NOMO-1 (cell line): ENCODE data around the gene LAGE3.

Experiments used
- DNase-seq, 2 experiments: peaks; one replicate each; lab custom pipeline; 2025; ENCODE audit not compliant: unreplicated experiment in 2 of 2; lab: John Stamatoyannopoulos, UW

The LAGE3 gene

GRCh38 chrX:154458954-154459778 is 19.9 kb downstream of the LAGE3 start:
- DNase-seq: peak in 1 of 2 experiments; percentile 6

DNA sequence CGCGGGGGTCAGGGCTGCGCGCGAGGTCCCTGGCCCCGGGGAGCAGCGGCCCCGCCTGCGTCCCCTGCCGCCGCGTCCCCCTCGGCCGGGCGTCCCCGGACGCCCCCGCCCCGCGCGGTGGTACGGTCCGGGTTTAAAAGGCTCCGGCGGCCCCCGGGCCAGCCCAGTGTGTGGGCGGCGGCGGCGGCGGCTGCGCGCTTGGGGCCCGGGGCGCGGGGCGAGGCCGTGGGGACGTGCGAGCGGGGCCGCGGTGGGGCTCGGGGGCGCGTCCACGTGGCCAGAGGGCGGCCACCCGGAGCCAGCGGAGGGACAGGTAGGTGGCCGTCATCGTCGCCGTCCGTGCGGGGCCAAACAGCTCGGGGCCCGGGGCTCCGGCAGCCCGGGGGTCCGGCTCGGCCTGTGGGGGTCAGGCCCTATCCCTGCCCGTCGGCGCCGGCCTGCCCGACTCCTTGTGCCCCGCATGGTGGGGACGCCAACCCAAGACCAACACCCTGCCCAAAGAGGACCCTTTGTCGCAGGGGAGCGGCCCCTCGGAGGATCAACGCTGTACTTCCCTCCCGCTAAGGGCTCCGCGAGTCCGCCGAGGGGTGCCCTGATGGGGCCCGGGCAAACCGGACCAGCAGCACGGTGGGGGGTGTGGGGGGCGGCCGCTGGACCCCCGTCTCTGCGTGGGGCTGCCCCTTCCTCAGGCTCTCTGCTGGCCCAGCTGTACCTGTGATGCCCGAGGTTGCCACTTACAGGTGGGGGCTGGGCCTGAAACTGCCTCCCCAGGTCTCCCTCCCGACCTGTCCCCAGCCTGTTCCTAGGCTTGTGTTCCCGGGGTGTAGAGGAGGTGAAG is 20.7 kb downstream of the LAGE3 start, which contains the start of gene PLXNA3:
Gene PLXNA3, plus strand, starts transcription at position 166 of the 838 bp plus-strand sequence. CDS start 1,903 bp downstream, outside the sequence.
- DNase-seq: no peak

- DNase-seq: no peak
Observed at GRCh38 chrX:154457491-154458115, 21.5 kb downstream of the LAGE3 start.

DNA sequence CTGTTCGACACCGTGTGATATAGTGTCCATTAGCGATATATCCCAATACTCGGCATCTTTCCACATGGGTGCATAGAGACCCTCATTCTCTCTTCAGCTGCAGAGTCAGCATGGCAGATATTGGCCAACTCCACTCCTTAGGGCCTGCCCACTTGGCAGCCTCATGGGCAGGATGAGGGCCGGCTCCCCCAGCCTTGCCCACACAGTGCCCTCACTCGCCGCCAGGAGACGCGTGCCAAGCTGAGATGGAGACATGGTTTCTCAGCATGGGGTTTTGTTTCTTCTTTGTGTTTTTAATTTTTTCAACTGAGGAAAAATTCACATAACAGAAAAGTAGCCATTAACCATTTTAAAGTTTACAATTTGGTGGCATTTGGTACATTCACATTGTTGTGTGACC is 26.3 kb downstream of the LAGE3 start:
- DNase-seq: no peak

GRCh38 chrX:154450312-154450711 is 28.8 kb downstream of the LAGE3 start:
- no peak for DNase-seq

- no peak for DNase-seq
Observed at GRCh38 chrX:154449618-154450017, 29.5 kb downstream of the LAGE3 start.

DNA sequence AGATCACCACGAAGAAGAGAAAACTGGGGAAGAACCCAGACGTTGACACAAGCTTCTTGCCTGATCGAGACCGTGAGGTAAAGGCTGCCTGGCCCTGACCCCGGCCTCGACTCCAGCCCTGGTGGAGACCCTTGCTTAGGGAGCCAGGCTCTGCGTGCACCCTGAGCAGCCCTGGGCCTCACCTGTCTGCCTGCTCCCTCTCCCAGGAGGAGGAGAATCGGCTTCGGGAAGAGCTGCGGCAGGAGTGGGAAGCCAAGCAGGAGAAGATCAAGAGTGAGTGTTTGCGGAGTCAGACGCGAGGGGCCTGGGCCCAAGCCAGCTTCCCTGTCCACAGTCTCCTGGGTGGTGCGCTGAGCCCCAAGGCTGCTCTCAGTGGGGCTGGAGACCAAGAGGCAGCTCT is 30.6 kb downstream of the LAGE3 start:
- DNase-seq: no peak

DNA sequence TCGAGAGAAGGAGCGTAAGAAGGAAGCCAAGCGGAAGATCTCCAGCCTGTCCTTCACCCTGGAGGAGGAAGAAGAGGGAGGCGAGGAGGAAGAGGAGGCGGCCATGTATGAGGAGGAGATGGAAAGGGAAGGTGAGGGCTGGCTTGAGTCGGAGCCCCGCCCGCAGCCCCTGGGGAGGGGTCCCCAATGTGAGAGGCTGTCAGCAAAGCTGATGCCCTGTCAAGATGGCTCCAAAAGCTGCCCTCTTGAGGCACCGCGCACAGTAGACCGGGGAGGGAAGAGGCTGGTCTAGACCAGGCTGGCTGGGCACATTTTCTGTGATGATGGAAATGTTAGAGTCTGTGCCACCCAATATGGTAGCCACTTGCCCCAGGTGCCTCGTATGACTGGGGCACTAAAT is 32.7 kb downstream of the LAGE3 start:
- no peak for DNase-seq

DNA sequence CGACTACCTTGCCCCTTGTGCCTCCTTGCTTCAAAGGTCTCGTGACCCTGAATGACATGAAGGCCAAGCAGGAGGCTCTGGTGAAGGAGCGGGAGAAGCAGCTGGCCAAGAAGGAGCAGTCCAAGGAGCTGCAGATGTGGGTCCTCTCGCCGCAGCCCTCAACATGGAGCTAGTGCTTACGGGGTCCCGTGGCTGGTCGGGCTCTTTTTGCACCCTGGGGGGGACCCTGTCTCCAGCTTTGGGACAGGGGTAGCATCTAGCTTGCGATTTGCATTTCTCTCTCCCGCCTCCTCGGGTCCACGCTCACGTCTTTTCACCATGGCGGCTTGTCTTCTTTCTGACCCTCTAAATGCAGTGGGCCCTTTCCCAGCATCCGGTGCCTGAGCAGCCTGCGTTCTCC is 33.3 kb downstream of the LAGE3 start:
- DNase-seq: no peak

- no peak for DNase-seq
Observed at GRCh38 chrX:154444755-154445246, 34.3 kb downstream of the LAGE3 start.

- DNase-seq: peak; percentile 26 to 30
Observed at GRCh38 chrX:154443992-154444754, 34.9 kb downstream of the LAGE3 start, which contains the start of gene FAM50A. TSS of gene FAM50A (plus strand) at chrX:154444141. CDS start at chrX:154444236, 95 bp downstream.

DNA sequence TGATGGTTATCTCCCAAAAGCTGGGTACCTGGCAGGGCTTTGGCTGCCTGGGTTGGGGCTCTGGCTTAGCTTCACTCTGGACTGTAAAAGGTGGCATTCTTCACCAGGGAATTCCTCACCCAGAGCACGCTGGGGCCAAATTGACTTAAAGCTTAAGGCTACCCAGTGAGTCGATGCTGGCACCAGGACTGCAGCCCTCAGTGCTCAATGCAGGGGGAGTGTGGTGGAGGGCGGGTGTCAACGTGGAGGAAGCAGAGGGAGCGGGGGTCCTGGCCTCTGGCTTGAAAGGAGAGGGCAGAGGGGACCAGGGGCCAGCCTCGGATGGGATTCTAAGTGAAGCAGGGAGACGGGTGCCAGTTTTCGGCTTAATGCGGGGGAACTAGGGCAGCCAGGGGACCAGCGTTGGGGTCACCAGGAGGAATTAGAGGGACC is 35.6 kb downstream of the LAGE3 start:
- no peak for DNase-seq

DNA sequence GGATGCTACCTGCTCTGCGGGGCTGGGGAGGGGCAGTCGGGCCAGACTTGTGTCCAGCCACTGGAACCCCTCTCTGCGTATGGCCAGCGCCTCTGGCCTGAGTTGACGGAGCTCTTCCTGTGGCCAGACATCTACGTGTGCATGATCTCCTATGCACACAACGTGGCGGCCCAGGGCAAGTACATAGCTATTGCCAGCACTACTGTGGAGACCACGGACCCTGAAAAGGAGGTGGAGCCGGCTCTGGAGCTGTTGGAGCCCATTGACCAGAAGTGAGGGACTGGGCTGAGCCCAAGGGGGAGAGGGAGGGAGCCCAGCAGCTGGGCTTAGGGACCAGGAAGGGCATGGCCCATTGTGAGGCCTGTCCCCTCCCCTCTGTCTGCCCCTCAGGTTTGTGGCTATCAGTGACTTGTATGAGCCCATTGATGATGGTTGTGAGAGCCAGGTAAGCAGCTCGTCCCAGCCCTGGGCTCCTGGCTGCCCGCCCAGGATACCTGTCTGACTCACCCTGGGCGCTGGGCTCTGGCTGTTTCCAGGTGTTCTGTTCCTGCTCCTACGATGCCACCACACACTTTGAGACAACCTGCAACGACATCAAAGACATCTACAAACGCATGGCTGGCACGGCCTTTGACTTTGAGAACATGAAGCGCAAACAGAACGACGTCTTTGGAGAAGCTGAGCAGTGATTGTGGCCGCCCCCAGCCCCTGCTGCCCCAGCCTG is 36.9 kb downstream of the LAGE3 start:
- no peak for DNase-seq

GRCh38 chrX:154441564-154441963 is 37.5 kb downstream of the LAGE3 start:
- DNase-seq: no peak

- DNase-seq: no peak
Observed at GRCh38 chrX:154440623-154441357, 38.3 kb downstream of the LAGE3 start.

GRCh38 chrX:154439841-154440240 is 39.2 kb downstream of the LAGE3 start:
- no peak for DNase-seq

- no peak for DNase-seq
Observed at GRCh38 chrX:154437971-154438893, 40.8 kb downstream of the LAGE3 start.
